ENCODE measurements around the gene NDUFS3.
"Not testable (repeated sequence)": the region's sequence is repeated elsewhere in the genome, so short reads cannot be mapped to it uniquely, and the experiment has no call there.

Gene NDUFS3

DNA sequence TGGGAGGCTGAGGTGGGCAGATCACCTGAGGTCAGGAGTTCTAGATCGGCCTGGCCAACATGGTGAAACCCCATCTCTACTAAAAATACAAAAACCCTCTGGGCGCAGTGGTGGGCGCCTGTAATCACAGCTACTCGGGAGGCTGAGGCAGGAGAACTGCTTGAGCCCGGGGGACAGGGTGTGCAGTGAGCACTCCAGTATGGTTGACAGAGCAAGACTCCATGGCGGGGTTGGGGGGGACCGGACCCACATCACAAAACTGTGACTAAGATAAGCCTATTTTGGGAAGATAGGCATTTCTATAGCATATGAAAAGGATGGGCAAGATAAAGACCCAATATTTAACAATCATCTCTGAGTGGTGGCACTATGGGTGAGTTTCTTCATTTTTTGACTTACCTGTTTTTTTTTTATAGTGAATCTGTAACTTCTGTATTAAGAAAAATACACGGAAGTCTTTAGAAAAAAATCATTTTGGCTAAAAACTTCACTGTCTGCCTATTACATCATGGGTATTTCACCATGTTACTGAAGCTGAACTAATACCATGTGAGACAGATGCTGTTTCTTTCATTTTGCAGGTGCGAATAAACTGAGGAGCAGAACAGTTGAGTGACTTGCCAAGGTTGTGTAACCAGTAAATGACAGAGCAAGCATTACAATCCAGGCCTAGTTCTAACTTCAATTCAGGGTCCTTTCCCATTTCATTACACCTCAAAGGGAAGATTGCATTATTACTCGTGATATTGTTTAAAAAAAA, 28.4 kb upstream of the NDUFS3 start:
- peaks cover 53% of the 10 kb centered on the region for H3K4me1 Mint-ChIP-seq
- DNase-seq, result no peak
- CTCF ChIA-PET, result interaction anchor here (3.2 kb wide), 1 partner anchor 9 kb away, joined by 13 read pairs; no protein-coding TSS in a partner anchor
- peak overlapping the region; percentile 7 for H3K27ac Mint-ChIP-seq
- peaks cover 31% of the 10 kb centered on the region for H3K36me3 Mint-ChIP-seq
- peaks cover 4% of the 10 kb centered on the region for H3K27me3 Mint-ChIP-seq
- H3K9me3 Mint-ChIP-seq, result no peaks in the 10 kb centered on the region
- peak overlapping the region; percentile 47 for H3K4me3 Mint-ChIP-seq

DNA sequence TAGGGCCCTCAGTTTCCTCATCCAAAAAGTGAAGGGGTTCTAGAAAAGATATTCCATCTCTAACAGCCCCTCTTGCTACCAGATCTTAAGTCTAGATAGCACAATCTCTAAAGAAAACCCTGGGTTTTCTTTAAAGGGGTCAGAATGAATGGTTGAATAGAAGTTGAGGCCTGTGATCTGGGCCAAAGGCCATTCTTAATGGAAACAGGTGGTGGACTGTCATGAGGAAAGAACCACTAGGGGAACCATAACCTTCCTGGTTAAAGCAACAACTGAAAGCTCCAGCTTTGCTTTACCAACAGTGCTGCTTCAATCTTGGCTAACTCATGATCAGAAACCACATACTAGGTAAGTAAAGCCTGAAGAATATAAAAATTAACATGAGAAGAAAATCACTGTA, 27.8 kb upstream of the NDUFS3 start:
- Mint-ChIP-seq H3K27ac (peak overlapping the region; percentile 95), H3K27me3 (peaks cover 4% of the 10 kb centered on the region), H3K36me3 (peaks cover 31% of the 10 kb centered on the region), H3K9me3 (no peaks in the 10 kb centered on the region), H3K4me3 (peak overlapping the region; percentile 99), H3K4me1 (peaks cover 53% of the 10 kb centered on the region)
- no peak for DNase-seq
- CTCF ChIA-PET, result interaction anchor here (1.0 to 3.2 kb wide), 5 partner anchors 10 to 42 kb away, joined by 3 to 13 read pairs (median 3); no protein-coding TSS in a partner anchor

DNA sequence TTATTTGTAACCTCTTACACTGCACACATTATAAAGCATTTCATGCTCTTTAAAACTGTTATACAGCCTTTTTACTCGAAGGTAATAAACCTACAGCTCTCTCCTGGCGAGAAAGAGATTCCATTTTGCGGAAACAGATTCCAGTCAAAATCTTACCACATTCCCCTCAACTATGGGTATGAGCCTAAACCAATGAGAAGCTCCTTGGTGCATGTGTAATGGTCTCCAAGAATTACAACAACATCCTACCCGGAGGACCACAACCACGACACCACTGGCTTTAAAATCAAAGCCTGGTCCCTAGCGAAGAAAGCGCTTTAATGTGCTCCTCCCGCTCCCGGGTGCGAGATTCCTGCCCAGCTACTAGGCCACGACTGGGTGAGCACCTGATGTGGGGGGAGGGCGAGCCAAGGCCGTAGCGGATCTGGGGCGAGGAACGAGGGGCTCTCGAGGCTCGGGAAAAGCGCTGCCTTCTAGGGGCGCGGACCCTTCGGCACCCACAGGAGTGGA, 26.8 kb upstream of the NDUFS3 start:
- Mint-ChIP-seq H3K27ac (peak overlapping the region; percentile 95), H3K27me3 (peaks cover 4% of the 10 kb centered on the region), H3K36me3 (peaks cover 28% of the 10 kb centered on the region), H3K4me3 (peak overlapping the region; percentile 99), H3K9me3 (no peaks in the 10 kb centered on the region), H3K4me1 (peaks cover 51% of the 10 kb centered on the region)
- CTCF ChIA-PET, result interaction anchor here (0.6 to 3.2 kb wide), 11 partner anchors 11 to 164 kb away, joined by 3 to 13 read pairs (median 3); partner anchors contain the start of genes AGBL2 and KBTBD4
- peak; percentile 47 for DNase-seq

- DNase-seq, result peak; percentile 95
- peak within 1 kb of the TSS; percentile 99 for H3K4me3 Mint-ChIP-seq
- H3K4me1 Mint-ChIP-seq, result peaks cover 48% of the 10 kb centered on the region
- H3K9me3 Mint-ChIP-seq, result no peaks in the 10 kb centered on the region
- H3K27ac Mint-ChIP-seq, result peak within 1 kb of the TSS; percentile 95
- peaks cover 4% of the 10 kb centered on the region for H3K27me3 Mint-ChIP-seq
- CTCF ChIA-PET, result interaction anchor here (0.6 to 3.2 kb wide), 13 partner anchors 9 to 163 kb away, joined by 3 to 13 read pairs (median 5); partner anchors contain the start of genes AGBL2, KBTBD4, NDUFS3 and PTPMT1
- peaks cover 28% of the 10 kb centered on the region for H3K36me3 Mint-ChIP-seq
These were observed 26.1 kb upstream of the NDUFS3 start, which contains the start of gene CELF1 for GRCh38 chr11:47552566-47553405. CELF1 (minus strand) TSS chr11:47553132; CDS start chr11:47499523, 53,609 bp downstream.

GRCh38 chr11:47553406-47553743, 25.5 kb upstream of the NDUFS3 start:
- Mint-ChIP-seq H3K36me3 (peaks cover 26% of the 10 kb centered on the region), H3K4me1 (peaks cover 42% of the 10 kb centered on the region), H3K27me3 (peaks cover 4% of the 10 kb centered on the region), H3K27ac (peak overlapping the region; percentile 81), H3K9me3 (no peaks in the 10 kb centered on the region), H3K4me3 (peak overlapping the region; percentile 99)
- DNase-seq, result no peak
- CTCF ChIA-PET, result interaction anchor here (0.6 to 1.9 kb wide), 9 partner anchors 9 to 84 kb away, joined by 3 to 8 read pairs (median 5); partner anchors contain the start of genes KBTBD4, NDUFS3 and PTPMT1

GRCh38 chr11:47557004-47557403, 21.9 kb upstream of the NDUFS3 start:
- CTCF ChIA-PET, H3K36me3 Mint-ChIP-seq, H3K27me3 Mint-ChIP-seq, H3K27ac Mint-ChIP-seq, H3K4me3 Mint-ChIP-seq, DNase-seq, H3K9me3 Mint-ChIP-seq: not testable (repeated sequence)
- peaks cover 17% of the 10 kb centered on the region for H3K4me1 Mint-ChIP-seq

DNA sequence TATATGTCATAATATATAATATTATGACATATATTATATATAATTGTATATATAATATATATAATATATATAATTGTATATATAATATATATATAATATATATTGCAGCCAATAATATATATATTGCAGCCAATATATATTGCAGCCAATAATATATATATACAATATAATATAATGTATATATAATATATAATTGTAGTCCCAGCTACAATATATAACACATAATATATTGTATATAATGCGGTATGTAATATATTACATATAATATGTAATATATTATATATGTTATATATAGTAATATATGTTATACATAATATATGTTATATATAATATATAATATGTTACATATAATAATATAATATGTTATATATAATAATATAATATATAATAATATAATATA, 20.2 kb upstream of the NDUFS3 start:
- Mint-ChIP-seq H3K36me3 (peaks cover 2% of the 10 kb centered on the region), H3K4me1 (peaks cover 10% of the 10 kb centered on the region), H3K27ac (no peak overlapping the region), H3K9me3 (no peaks in the 10 kb centered on the region), H3K4me3 (no peak overlapping the region), H3K27me3 (no peaks in the 10 kb centered on the region)
- no peak for DNase-seq
- CTCF ChIA-PET, result interaction anchor here (0.6 kb wide), 1 partner anchor 27 kb away, joined by 3 read pairs; no protein-coding TSS in a partner anchor

DNA sequence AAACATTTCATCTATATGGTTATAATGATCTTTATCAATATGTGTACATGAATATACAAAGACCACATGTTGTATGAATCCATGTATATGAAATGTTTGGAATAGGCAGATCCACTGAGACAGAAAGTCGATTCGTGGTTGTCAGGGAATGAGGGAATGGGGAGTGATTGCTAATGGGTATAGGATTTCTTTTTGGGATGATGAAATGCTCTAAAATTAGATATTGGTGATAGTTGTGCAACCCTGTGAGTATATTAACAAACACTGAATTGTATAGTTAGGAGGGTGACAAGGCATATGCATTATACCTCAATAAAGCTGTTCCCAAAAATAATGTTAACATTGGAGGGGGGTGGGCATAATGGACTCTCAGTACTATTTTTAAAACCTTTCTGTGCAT, 18.4 kb upstream of the NDUFS3 start:
- Mint-ChIP-seq H3K27me3 (no peaks in the 10 kb centered on the region), H3K36me3 (peaks cover under 1% of the 10 kb centered on the region), H3K9me3 (no peaks in the 10 kb centered on the region), H3K27ac (no peak overlapping the region), H3K4me3 (no peak overlapping the region), H3K4me1 (peaks cover 15% of the 10 kb centered on the region)
- CTCF ChIA-PET, result interaction anchor here (0.6 kb wide), 1 partner anchor 150 kb away, joined by 3 read pairs; no protein-coding TSS in a partner anchor
- DNase-seq, result no peak

DNA sequence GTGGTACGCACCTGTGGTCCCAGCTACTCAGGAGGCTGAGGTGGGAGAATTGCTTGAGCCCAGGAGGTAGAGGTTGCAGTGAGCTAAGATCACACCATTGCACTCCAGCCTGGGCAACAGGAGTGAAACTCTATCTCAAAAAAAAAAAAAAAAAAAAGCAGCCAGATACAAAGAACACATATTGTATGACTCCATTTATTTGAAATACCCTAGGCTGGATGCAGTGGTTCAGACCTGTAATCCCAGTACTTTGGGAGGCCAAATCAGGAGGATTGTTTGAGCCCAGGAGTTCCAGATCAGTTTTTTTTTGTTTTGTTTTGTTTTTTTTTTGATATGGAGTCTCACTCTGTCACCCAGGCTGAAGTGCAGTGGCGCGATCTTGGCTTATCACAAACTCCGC, 16.5 kb upstream of the NDUFS3 start:
- CTCF ChIA-PET, H3K27ac Mint-ChIP-seq, H3K9me3 Mint-ChIP-seq, H3K4me3 Mint-ChIP-seq, DNase-seq, H3K27me3 Mint-ChIP-seq, H3K36me3 Mint-ChIP-seq: not testable (repeated sequence)
- peaks cover 31% of the 10 kb centered on the region for H3K4me1 Mint-ChIP-seq

- not testable (repeated sequence) for DNase-seq, H3K27me3 Mint-ChIP-seq, H3K9me3 Mint-ChIP-seq
- Mint-ChIP-seq H3K4me3 (peak overlapping the region; percentile 56), H3K4me1 (peaks cover 31% of the 10 kb centered on the region), H3K36me3 (peaks cover 11% of the 10 kb centered on the region), H3K27ac (peak overlapping the region; percentile 67)
- CTCF ChIA-PET, result interaction anchor here (1.2 to 2.0 kb wide), 3 partner anchors 11 to 386 kb away, joined by 3 to 8 read pairs (median 4); partner anchors contain the start of gene CELF1
These were observed 14.5 kb upstream of the NDUFS3 start for GRCh38 chr11:47564366-47564765.

DNA sequence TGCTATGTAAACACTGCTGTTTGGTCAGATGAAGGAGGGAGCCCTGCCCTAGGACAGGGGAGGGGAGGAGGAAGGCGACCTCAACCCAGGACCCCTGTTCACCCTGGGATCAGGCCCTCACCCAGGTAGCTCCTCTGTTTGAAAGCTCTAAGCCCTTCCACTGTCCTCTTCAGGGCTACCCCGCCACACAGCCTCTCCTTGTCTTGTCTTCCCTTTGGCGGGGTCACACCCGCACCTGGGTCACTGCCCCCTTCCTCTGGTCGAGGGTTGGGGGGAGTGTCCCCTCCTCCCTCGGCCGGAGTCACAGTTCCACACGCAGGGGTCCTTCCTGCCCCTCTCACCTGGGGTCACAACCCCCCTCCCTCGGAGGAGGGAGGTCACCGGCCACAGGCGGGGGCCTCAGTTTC, 13.9 kb upstream of the NDUFS3 start:
- CTCF ChIA-PET, result interaction anchor here (1.2 to 2.0 kb wide), 3 partner anchors 12 to 387 kb away, joined by 3 to 8 read pairs (median 4); partner anchors contain the start of gene CELF1
- DNase-seq, result no peak
- Mint-ChIP-seq H3K36me3 (peaks cover 17% of the 10 kb centered on the region), H3K27me3 (no peaks in the 10 kb centered on the region), H3K9me3 (no peaks in the 10 kb centered on the region), H3K4me3 (peak overlapping the region; percentile 76), H3K4me1 (peaks cover 31% of the 10 kb centered on the region), H3K27ac (peak overlapping the region; percentile 62)

DNA sequence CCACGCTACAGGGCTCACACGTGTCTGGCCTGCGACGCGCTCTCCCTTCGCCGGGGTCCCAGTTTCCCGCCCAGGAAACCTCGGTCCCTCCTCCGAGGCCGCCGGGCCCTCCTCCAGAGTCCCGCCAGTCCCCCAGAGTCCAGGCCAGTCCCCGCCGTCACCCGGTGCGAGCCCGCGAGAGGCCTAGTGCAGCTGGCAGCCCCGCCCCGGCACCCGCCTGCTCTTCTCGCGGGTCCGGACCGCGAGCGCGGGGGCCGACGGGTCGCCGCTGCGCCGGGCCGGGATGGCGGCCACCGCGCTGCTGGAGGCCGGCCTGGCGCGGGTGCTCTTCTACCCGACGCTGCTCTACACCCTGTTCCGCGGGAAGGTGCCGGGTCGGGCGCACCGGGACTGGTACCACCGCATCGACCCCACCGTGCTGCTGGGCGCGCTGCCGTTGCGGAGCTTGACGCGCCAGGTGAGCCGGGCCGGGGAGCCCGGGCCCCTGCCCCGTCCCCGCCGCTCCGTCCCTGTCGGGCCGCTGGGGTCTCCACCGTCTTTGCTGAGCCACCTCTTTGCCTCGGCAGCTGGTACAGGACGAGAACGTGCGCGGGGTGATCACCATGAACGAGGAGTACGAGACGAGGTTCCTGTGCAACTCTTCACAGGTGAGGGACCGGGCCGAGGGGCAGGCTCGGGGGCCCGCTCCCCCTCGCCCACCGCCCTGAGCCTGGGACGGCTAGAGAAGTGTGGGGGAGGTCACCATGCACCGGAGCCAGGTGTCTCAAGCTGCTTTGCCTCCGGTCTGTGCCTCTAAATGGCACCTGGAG, 13.3 kb upstream of the NDUFS3 start, which contains the start of gene PTPMT1:
TSS of gene PTPMT1 (plus strand) at position 260 of the 809 bp plus-strand sequence. CDS start at position 284, 24 bp downstream.
- Mint-ChIP-seq H3K9me3 (no peaks in the 10 kb centered on the region), H3K4me1 (peaks cover 31% of the 10 kb centered on the region), H3K4me3 (peak within 1 kb of the TSS; percentile 76), H3K27ac (peak within 1 kb of the TSS; percentile 82), H3K36me3 (peaks cover 17% of the 10 kb centered on the region), H3K27me3 (no peaks in the 10 kb centered on the region)
- CTCF ChIA-PET, result interaction anchor here (0.7 to 2.0 kb wide), 3 partner anchors 12 to 87 kb away, joined by 3 to 8 read pairs (median 3); partner anchors contain the start of gene CELF1
- DNase-seq, result peak; percentile 80

DNA sequence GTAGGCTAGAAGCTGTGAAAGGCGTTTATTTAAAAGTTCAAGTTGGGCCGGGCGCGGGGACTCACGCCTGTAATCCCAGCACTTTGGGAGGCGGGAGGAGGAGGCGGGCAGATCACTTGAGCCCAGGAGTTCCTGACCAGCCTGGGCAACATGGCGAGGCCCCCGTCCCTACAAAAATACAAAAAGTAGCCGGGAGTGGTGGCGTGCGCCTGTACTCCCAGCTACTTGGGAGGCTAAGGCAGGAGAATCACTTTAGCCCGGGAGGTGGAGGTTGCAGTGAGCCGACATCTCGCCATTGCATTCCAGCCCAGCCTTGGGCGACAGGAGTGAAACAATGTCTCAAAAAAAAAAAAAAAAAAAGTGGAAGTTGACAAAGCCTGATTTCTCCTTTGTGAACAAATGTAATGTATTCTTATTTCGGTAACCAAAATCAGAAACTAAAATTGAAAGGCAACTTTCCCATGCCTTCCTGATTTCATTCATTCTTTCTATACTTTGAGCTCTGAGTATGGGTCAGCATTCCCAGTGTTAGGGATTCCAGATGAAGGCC, 12.7 kb upstream of the NDUFS3 start:
- CTCF ChIA-PET, result interaction anchor here (0.7 to 2.0 kb wide), 3 partner anchors 13 to 87 kb away, joined by 3 to 8 read pairs (median 3); partner anchors contain the start of gene CELF1
- Mint-ChIP-seq H3K9me3 (no peaks in the 10 kb centered on the region), H3K4me3 (peak overlapping the region; percentile 76), H3K4me1 (peaks cover 31% of the 10 kb centered on the region), H3K27ac (peak overlapping the region; percentile 82), H3K27me3 (no peaks in the 10 kb centered on the region), H3K36me3 (peaks cover 18% of the 10 kb centered on the region)
- peak; percentile 33 for DNase-seq
